GM19438 (cell line): ENCODE data around the gene CD101.
"Not testable (repeated sequence)": the region's sequence is repeated elsewhere in the genome, so short reads cannot be mapped to it uniquely, and the experiment has no call there.

Experiments used
- ATAC-seq: cut with Tn5 transposase; IDR thresholded peaks from one replicate; pipeline ENCODE4 v1.9.1; 2021; ENCODE audit warnings: low read depth; ENCODE audit not compliant: unreplicated experiment

The CD101 gene, protein sequence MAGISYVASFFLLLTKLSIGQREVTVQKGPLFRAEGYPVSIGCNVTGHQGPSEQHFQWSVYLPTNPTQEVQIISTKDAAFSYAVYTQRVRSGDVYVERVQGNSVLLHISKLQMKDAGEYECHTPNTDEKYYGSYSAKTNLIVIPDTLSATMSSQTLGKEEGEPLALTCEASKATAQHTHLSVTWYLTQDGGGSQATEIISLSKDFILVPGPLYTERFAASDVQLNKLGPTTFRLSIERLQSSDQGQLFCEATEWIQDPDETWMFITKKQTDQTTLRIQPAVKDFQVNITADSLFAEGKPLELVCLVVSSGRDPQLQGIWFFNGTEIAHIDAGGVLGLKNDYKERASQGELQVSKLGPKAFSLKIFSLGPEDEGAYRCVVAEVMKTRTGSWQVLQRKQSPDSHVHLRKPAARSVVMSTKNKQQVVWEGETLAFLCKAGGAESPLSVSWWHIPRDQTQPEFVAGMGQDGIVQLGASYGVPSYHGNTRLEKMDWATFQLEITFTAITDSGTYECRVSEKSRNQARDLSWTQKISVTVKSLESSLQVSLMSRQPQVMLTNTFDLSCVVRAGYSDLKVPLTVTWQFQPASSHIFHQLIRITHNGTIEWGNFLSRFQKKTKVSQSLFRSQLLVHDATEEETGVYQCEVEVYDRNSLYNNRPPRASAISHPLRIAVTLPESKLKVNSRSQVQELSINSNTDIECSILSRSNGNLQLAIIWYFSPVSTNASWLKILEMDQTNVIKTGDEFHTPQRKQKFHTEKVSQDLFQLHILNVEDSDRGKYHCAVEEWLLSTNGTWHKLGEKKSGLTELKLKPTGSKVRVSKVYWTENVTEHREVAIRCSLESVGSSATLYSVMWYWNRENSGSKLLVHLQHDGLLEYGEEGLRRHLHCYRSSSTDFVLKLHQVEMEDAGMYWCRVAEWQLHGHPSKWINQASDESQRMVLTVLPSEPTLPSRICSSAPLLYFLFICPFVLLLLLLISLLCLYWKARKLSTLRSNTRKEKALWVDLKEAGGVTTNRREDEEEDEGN

GRCh38 chr1:117001254-117001927, at the start of gene CD101:
CD101 (plus strand) TSS chr1:117001760; CDS start chr1:117001818, 58 bp downstream.
- peak; percentile 95 for ATAC-seq

- no peak for ATAC-seq
Observed at GRCh38 chr1:116952738-116953275, 48.8 kb upstream of the CD101 start.

DNA sequence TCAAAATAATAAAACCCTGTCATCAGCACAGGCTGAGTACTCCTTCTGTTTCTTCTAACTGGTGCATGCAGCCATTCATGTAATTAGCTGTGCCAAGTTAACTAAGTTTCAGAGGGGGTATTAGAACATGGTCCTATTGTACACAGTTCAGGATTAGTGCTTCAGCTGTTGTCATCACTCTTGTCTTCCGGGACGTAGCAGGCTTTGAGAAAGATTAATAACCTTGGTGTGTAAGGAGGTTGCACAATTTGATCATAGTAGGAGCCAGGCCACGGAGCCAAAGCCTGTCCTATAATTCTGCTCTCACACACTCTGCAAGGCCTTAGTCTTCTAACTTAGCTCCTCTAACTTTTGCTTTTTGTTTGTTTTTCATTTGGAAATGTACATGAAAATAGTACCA, 47.1 kb upstream of the CD101 start:
- no peak for ATAC-seq

DNA sequence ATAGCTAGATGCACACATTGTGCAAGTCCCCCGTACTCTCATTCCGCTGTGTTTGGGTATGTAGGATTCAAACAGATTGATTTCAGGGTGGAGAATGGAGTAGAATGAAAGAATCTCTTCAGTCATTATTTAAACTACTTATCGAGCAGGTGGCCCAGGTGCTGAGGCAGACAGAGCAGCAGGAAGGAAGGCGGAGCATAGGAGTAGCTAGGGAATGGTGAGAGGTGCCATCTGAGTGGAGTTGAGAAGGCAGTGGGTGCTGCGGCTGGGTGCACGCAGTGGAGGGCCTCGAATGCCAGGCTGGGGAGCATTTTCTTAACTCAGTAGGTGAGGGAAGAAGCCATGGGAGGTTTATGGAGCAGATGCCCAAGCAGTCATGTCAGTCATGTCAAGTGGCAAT, 45.2 kb upstream of the CD101 start:
- ATAC-seq, result no peak

DNA sequence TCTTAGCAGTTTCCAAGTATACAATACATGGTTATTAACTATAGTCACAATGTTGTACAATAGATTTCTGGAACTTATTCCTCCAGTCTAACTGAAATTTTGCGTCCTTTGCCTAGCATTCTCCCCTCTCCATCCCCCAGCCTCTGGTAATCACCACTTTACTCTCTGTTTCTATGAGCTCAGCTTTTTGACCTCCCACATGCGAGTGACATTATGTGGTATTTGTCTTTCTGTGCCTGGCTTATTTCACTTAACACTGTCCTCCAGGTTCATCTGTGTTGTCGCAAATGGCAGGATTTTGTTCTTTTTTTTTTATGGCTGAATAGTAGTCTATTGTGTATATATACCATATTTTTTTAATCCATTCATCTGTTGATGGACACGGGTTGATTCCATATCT, 43.9 kb upstream of the CD101 start:
- ATAC-seq, result no peak

- ATAC-seq, result no peak
Observed at GRCh38 chr1:116958110-116958509, 43.5 kb upstream of the CD101 start.

DNA sequence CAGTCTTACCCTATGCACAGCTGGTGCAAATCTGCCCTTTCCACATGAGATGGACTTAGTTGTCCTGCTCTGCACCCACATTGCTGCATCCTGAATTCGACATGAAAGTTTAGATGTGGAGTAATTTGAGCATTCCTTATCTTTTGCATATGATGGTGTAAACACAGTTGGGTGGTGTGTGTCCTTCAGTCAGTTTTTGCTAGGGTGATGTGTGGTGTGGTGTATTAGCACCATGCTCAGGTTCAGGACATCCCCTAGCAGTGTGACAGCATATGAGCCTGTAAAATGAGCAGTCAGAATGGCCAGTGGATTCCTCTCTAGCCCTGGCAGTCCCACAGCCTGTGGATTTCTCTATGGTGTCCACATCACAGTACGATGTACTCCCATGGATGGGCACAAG, 42.6 kb upstream of the CD101 start:
- no peak for ATAC-seq

DNA sequence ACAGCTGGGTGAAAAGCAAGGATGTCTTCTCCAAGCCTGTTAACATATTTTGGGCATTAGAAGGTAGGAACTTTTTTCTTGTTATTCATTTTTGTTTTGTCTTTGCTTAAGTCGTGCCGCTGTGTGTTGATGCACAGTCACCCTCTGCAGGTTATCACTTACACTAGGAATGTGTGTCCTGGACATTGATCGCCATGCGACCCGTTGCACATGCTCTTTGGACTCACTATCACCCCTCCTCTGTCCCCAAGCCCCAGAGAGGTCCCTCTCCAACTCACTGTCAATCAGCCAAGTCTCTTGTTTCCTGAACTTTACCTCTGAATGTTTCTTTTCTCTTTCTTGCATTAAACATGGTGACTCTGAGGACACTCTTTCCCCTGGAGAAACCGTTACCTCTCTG, 40.0 kb upstream of the CD101 start:
- no peak for ATAC-seq

- no peak for ATAC-seq
Observed at GRCh38 chr1:116962987-116963639, 38.4 kb upstream of the CD101 start.

DNA sequence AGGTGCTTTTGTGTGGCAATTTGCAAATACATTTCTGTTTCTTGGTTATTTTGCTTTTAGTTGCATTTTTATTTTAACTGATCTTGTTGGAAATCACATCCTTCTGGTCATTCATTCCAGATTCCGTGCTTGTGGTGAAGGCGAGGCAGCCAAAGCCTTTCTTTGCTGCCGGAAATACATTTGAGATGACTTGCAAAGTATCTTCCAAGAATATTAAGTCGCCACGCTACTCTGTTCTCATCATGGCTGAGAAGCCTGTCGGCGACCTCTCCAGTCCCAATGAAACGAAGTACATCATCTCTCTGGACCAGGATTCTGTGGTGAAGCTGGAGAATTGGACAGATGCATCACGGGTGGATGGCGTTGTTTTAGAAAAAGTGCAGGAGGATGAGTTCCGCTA, 34.8 kb upstream of the CD101 start:
- ATAC-seq, result no peak

DNA sequence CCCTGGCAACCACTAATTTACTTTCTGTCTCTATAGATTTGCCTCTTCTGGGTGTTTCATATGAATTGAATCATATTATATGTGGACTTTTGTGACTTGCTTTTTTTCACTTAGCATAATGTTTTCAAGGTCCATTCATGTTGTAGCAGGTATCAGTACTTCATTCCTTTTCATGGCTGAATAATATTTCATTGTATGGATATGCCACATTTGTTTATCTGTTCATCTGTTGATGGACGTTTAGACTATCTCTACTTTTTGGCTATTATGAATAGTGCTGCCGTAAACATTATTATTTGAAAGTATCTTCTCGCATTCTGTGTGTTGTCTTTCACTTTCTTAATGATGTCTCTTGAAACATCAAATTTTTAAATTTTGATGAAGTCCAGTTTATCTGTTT, 32.8 kb upstream of the CD101 start:
- no peak for ATAC-seq

DNA sequence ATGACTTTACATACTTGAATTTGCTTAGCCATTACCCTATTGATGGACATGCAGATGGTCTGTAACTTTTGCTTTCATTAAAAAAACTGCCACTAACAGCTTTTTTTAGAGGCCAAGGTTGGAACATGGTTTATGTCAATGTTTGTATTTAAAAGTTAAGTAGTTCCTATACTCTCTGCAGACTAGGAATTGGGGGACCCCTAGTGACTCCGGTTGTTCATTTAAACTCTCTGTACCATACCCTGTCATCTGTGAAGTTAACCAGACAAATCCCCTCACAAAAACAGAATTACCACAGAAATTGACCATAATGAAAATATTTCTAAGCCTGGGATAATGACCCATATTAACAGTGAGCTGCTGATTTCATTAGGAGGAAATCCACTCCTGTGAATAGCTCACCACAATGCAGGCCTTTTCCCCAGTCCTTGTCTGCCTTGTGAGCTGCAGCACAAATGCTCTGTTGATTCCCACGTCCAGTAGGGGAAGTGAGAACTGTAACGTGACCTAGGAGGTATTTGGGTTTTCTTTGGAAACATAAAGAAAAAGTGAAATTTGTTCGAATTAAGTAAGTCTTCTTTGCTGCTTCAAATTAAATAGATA, 30.2 kb upstream of the CD101 start:
- no peak for ATAC-seq

GRCh38 chr1:116971965-116972673, 29.4 kb upstream of the CD101 start:
- ATAC-seq, result no peak

DNA sequence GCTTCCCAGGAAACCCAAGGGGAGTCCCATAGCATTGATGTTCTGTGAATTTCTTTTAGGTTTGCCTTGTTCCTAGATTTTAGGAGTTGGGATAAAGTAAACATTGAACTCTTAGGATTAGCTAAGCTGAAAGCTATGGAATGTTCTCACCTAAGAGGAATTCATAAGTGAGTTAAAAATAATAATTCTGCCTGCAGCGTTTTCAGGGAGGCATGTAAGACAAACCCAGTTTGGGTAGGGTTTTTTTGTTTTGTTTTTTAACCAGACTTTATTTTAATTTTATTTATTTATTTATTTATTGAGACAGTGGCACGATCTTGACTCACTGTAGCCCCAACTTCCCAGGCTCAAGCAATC, 28.9 kb upstream of the CD101 start:
- no peak for ATAC-seq

GRCh38 chr1:116980309-116980708, 21.3 kb upstream of the CD101 start:
- ATAC-seq, result not testable (repeated sequence)

DNA sequence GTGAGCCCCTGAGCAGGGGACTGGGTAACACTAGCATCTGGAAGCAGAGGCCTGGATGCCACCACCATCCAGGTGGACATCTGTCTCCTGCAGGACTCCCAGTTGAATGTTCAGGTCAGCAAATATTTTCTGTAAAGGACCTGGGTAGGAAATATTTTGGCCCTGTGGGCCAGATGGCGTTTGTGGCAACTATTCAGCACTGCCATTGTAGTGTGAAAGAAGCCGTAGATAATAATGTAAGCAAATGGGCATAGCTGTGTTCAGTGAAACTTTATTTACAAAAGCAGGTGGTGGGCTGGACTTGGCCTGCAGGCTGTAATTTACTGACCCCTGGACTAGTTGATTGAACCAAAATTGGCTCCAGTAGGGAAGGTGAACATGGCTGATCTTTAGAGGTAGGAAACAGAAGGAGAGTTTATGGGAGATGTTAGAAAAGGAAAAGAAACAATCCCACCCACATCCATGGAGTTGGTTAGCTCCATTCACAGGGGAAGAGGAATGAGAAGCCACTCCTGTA, 20.0 kb upstream of the CD101 start:
- ATAC-seq, result no peak

DNA sequence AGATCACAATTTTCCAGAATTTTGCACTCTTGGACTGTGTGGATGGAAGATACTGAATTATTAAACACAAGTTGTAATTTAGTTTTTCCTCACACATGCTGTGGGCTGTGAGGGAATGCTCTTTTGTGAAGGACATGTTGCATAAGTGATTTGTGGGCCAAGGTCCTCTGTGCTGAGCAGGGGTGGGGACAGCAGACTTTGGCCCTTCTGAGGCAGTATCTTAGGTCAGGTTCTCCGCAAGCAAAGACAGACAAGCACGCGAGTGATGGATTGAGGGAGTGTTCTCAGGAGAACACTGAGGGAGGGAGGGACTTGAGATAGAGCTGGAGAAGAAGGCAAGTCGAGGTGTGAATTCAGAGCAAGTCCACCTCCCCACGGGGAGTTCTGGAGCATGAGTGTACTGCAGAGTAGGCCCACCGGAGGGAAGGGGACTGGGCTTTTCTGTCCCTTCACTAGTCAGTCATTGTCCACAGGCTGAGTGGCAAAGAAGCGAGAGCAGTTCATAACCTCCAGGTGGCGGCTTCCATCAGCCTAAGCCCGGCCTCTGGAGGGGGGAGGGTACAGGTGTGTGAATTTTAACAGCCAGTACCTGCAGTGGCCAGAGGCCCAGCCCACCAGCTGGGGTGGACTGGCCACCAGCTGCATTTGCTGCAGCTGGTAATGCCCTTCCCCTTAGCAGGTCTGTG, 19.1 kb upstream of the CD101 start:
- ATAC-seq, result no peak

DNA sequence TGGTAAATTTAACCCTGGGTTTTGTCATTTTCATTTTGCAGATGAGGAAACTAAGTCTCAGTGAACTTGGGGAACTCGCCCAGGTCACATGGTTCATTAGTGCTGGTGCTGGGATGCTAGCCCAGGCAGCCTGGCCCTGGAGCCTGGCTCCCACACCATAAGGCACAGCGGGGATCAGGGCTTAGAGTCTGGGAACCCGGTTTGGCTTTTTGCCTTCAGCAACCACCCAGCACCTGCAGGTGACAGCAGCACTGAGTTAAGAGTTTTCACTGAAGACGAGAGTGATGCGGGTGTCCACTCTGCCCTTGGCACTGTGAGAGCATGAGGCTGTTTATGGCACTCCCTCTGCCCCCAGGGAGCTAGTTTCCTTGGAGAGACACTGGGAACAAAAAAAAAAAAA, 18.4 kb upstream of the CD101 start:
- ATAC-seq, result no peak
